AG04449 (cell line): Measurements from ENCODE around the gene PKP3.

Experiments used
- CTCF ChIA-PET: fragments of 350-600 bp; formaldehyde crosslinking; extraction: SDS; loops from one replicate; lab custom pipeline; 2021; ENCODE audit warnings: antibody characterized with exemption; lab: Yijun Ruan, JAX
- POLR2A ChIA-PET: fragments of 400-600, 350-600 bp; formaldehyde crosslinking; extraction: SDS; loops from one replicate; lab custom pipeline; 2020; ENCODE audit warnings: antibody characterized with exemption, inconsistent platforms; lab: Yijun Ruan, JAX
- DNase-seq: peaks from one replicate; pipeline ENCODE4 v3.0.0-alpha.2; 2010; ENCODE audit warnings: low read depth, low spot score
- H3K4me3 ChIP-seq: 2 replicates; pipeline ENCODE4 v1.5.1; 2011; ENCODE audit warnings: low read depth, mild to moderate bottlenecking, control low read depth, low read length
- CTCF ChIP-seq: IDR thresholded peaks from one replicate; pipeline ENCODE4 v1.5.1; 2011; ENCODE audit warnings: mild to moderate bottlenecking, moderate library complexity, low read length, control low read depth, inconsistent platforms; ENCODE audit not compliant: insufficient read depth; ENCODE audit errors: missing control alignments

Gene PKP3

GRCh38 chr11:379205-380094, 14.6 kb upstream of the PKP3 start:
- H3K4me3 ChIP-seq, result no peak overlapping the region
- ChIA-PET CTCF (no interaction called here), POLR2A (no interaction called here)
- no peak for DNase-seq
- no peak for TF ChIP-seq CTCF

GRCh38 chr11:380095-380480, 13.9 kb upstream of the PKP3 start:
- POLR2A ChIA-PET, result no interaction called here
- no peak for DNase-seq
- CTCF ChIA-PET, result no interaction called here
- no peak for TF ChIP-seq CTCF
- no peak overlapping the region for H3K4me3 ChIP-seq

- POLR2A ChIA-PET, result no interaction called here
- H3K4me3 ChIP-seq, result no peak overlapping the region
- no peak for TF ChIP-seq CTCF
- CTCF ChIA-PET, result no interaction called here
- no peak for DNase-seq
These were observed 13.5 kb upstream of the PKP3 start for GRCh38 chr11:380491-380890.

- CTCF ChIA-PET, result no interaction called here
- no peak for DNase-seq
- no peak overlapping the region for H3K4me3 ChIP-seq
- TF ChIP-seq CTCF, result no peak
- POLR2A ChIA-PET, result no interaction called here
These were observed 13.0 kb upstream of the PKP3 start for GRCh38 chr11:380996-381395.

- ChIA-PET CTCF (no interaction called here), POLR2A (no interaction called here)
- H3K4me3 ChIP-seq, result no peak overlapping the region
- DNase-seq, result no peak
- TF ChIP-seq CTCF, result no peak
These were observed 12.4 kb upstream of the PKP3 start for GRCh38 chr11:381501-382072.

GRCh38 chr11:382081-382629, 11.9 kb upstream of the PKP3 start:
- CTCF ChIA-PET, result interaction anchor here (2.9 kb wide), 1 partner anchor 67 kb away, joined by 7 read pairs; no protein-coding TSS in a partner anchor
- TF ChIP-seq CTCF, result no peak
- no peak overlapping the region for H3K4me3 ChIP-seq
- POLR2A ChIA-PET, result no interaction called here
- no peak for DNase-seq
